Right atrium auricular region (tissue), 2 donors: ENCODE data around the gene KRTAP19-8. TPM values are rescaled to one million over a fixed set of nuclear protein-coding genes. Genes with fewer than 3 reads are reported as not detected.

ENCODE experiments used
- DNase-seq: peaks from one replicate; pipeline ENCODE4 v3.0.0-alpha.2; 2019; ENCODE audit warnings: low spot score
- H3K27ac ChIP-seq, 2 donors: fragments of 200-600 bp; sonication (generic); 1 replicate in 1 of 2; 2 replicates in 1 of 2; pipeline ENCODE4 v1.5.1; 2016 to 2019
- H3K27me3 ChIP-seq, 2 donors: fragments of 200-600 bp; sonication (generic); one replicate each; pipeline versions ENCODE4 v1.5.1 to v1.6.0; 2017 to 2019
- H3K36me3 ChIP-seq: fragments of 200-600 bp; sonication (generic); one replicate; pipeline ENCODE4 v1.5.1; 2016
- H3K4me1 ChIP-seq, 2 donors: fragments of 200-600 bp; sonication (generic); one replicate each; pipeline versions ENCODE4 v1.5.1 to v1.6.0; 2017 to 2019
- H3K4me3 ChIP-seq, 2 donors: fragments of 200-600 bp; sonication (generic); 1 replicate in 1 of 2; 2 replicates in 1 of 2; pipeline ENCODE4 v1.5.1; 2017 to 2019; ENCODE audit warnings: mild to moderate bottlenecking in 1 of 2, moderate library complexity in 1 of 2
- H3K9me3 ChIP-seq, 2 donors: fragments of 200-600 bp; sonication (generic); one replicate each; pipeline ENCODE4 v1.5.1; 2019
- total RNA-seq, 2 donors: library from RNA; depleted of rRNA; stranded (reverse); fragments of >200 nt; gene quantifications; one replicate each; pipeline ENCODE4 v1.1.0, GENCODE V29; 2016
- TF ChIP-seq, protein P1 (sequence below), 2 donors: fragments of 200-600 bp; sonication (generic); IDR thresholded peaks; one replicate each; pipeline ENCODE4 v1.5.1; 2019; ENCODE audit warnings: antibody characterized with exemption in 2 of 2

The KRTAP19-8 gene
- total RNA-seq, 2 donors from 2014 or later: not detected

DNA sequence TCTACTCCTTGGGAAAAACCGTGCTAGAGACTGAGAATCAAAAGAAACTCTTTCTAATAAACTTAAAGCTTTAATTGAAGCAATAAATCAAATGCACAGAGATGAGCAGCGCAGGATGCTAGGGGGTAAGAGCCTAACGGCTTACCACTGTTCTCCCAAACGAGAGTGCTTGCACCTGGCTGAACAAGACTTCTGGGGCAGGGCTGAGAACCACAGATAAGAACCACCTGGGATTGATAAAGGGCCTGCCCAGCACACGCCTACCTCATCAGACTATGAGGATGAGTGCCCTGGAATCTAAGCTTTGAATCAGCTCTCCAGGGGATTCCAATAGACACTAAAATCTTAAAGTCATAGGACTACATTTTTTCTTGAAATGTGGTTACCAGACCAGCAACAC lies 43.3 kb downstream of the KRTAP19-8 start:
- Histone ChIP-seq H3K27me3 (no peaks in the 10 kb centered on the region), H3K36me3 (no peaks in the 10 kb centered on the region), H3K4me3 (no peak overlapping the region), H3K4me1 (no peaks in the 10 kb centered on the region), H3K27ac (no peak overlapping the region), H3K9me3 (no peaks in the 10 kb centered on the region)
- TF ChIP-seq, protein P1, sequence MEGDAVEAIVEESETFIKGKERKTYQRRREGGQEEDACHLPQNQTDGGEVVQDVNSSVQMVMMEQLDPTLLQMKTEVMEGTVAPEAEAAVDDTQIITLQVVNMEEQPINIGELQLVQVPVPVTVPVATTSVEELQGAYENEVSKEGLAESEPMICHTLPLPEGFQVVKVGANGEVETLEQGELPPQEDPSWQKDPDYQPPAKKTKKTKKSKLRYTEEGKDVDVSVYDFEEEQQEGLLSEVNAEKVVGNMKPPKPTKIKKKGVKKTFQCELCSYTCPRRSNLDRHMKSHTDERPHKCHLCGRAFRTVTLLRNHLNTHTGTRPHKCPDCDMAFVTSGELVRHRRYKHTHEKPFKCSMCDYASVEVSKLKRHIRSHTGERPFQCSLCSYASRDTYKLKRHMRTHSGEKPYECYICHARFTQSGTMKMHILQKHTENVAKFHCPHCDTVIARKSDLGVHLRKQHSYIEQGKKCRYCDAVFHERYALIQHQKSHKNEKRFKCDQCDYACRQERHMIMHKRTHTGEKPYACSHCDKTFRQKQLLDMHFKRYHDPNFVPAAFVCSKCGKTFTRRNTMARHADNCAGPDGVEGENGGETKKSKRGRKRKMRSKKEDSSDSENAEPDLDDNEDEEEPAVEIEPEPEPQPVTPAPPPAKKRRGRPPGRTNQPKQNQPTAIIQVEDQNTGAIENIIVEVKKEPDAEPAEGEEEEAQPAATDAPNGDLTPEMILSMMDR (IDR thresholded peaks at IDR 0.05): no peak
- no peak for DNase-seq

DNA sequence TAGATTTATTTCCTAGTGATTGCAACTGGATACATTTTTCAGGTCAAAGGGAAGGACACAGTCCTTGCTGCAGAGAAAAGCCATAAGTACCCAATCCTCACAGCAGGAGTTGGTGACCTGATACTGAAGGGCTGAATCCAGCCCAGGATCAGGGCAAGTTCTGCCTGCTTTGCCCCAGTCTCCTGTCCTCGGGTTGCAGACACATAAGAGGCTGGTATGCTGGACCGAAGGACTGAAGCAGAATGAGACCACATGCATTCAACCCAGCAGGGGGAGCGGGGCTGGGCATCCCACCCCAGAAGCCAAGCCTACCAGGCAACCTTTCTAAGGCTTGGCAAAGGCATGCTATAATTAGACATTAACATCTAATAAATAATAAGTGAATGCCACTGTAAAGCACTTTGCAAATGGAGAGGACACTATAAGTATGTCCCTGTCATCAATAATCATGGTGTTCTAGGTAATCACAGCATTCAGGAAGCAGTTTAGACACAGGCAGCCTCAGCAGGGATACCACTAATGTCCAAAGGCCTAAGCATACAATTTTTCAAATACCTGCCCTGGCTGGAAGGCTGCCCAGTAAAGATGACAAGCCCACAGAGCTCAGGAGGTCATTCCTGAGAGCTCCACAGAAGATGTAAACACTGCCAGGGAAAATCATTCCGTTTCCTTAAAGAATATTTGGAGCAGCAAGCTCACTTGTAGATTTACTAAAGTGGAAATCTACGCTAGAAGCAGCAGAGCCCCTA lies 47.6 kb downstream of the KRTAP19-8 start:
- H3K9me3 ChIP-seq: no peaks in the 10 kb centered on the region
- H3K4me1 ChIP-seq: peaks cover 0 to 15% of the 10 kb centered on the region in 2 donors
- no peak overlapping the region for H3K4me3 ChIP-seq
- no peak for DNase-seq
- no peaks in the 10 kb centered on the region for H3K27me3 ChIP-seq
- H3K27ac ChIP-seq: no peak overlapping the region
- TF ChIP-seq, protein P1 (IDR thresholded peaks at IDR 0.05): no peak
- H3K36me3 ChIP-seq: no peaks in the 10 kb centered on the region

DNA sequence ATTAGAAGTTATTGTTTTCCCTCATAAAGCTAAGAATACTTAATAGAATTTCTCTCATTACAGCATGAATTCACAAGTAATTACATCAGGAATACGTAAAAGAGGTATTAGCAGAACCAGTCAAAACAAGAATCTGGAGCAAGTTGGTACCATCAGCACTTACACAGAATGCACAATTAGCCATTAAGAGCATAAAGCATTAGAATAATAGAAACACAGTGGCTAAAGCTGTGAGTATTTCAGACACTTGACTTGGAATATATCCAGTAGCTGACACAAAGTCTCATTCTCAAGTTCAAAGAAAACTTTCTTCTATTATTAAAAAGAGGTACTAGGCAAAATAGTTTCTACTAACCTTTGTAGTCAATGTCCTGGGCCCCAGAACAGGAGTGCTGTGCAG lies 49.6 kb downstream of the KRTAP19-8 start:
- DNase-seq: no peak
- peaks cover 0 to 15% of the 10 kb centered on the region in 2 donors for H3K4me1 ChIP-seq
- TF ChIP-seq, protein P1 (IDR thresholded peaks at IDR 0.05): no peak
- no peaks in the 10 kb centered on the region for H3K36me3 ChIP-seq
- H3K27ac ChIP-seq: peak overlapping the region in 1 of 2 donors; percentile 6
- no peak overlapping the region for H3K4me3 ChIP-seq
- no peaks in the 10 kb centered on the region for H3K27me3 ChIP-seq
- H3K9me3 ChIP-seq: no peaks in the 10 kb centered on the region

Other genes with a start within 250 kb of the KRTAP19-8 start
- not detected for gene KRTAP8-1, start 225.2 kb downstream of the KRTAP19-8 start, total RNA-seq
- gene KRTAP7-1, start 208.7 kb downstream of the KRTAP19-8 start, total RNA-seq: not detected
- not detected for gene KRTAP11-1, start 156.9 kb downstream of the KRTAP19-8 start, total RNA-seq